AG09309 (cell line): ENCODE measurements around the gene FUCA2.
"Not testable (repeated sequence)": the region's sequence is repeated elsewhere in the genome, so short reads cannot be mapped to it uniquely, and the experiment has no call there.

Experiments
- DNase-seq: peaks from one replicate; pipeline ENCODE4 v3.0.0-alpha.2; 2010; ENCODE audit warnings: low read depth
- H3K4me3 ChIP-seq: 2 replicates; pipeline ENCODE4 v1.5.1; 2011; ENCODE audit warnings: mild to moderate bottlenecking, low read depth, low read length, moderate library complexity; ENCODE audit not compliant: control insufficient read depth
- TF ChIP-seq, protein P1 (sequence below): IDR thresholded peaks from 2 replicates; pipeline ENCODE4 v1.5.1; 2011; ENCODE audit warnings: mild to moderate bottlenecking, low read depth, low read length, inconsistent platforms; ENCODE audit not compliant: insufficient read depth, control insufficient read depth; ENCODE audit errors: missing control alignments

Gene FUCA2

DNA sequence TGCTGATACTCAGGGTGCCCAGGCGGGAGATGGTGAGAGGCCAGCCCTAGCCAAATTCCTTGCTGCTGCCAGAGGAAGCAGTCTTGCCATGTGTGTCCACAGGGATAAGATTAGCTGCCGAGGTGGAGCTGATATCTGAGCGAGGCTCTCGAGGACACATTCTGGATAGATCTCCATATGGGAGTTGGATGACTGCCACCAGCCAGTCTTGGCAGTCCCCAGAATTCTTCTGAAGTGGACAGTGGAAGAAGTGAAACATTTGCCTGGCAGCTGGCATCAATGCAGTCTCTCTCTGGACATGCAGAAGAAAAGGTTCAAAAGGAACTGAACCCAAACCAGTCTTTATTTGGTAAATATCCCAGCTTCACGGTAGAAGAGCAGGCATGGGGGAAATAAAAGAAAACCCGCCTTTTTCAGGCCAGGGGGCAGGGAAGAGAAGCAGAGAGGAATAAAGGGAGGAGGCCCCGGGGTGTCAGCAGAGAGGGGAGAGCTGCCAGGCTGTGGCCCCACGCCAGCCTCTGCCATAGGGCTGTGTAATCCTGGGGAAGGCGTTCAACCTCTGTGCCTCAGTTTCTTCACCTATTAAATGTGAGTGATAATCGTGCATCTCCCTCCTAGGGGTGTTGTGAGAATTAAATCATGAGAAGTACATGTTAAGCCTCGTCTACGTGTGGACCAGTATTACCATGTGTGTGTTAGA is 3.7 kb upstream of the FUCA2 start:
- H3K4me3 ChIP-seq, result no peak overlapping the region
- no peak for DNase-seq
- TF ChIP-seq, protein P1, sequence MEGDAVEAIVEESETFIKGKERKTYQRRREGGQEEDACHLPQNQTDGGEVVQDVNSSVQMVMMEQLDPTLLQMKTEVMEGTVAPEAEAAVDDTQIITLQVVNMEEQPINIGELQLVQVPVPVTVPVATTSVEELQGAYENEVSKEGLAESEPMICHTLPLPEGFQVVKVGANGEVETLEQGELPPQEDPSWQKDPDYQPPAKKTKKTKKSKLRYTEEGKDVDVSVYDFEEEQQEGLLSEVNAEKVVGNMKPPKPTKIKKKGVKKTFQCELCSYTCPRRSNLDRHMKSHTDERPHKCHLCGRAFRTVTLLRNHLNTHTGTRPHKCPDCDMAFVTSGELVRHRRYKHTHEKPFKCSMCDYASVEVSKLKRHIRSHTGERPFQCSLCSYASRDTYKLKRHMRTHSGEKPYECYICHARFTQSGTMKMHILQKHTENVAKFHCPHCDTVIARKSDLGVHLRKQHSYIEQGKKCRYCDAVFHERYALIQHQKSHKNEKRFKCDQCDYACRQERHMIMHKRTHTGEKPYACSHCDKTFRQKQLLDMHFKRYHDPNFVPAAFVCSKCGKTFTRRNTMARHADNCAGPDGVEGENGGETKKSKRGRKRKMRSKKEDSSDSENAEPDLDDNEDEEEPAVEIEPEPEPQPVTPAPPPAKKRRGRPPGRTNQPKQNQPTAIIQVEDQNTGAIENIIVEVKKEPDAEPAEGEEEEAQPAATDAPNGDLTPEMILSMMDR, result no peak

DNA sequence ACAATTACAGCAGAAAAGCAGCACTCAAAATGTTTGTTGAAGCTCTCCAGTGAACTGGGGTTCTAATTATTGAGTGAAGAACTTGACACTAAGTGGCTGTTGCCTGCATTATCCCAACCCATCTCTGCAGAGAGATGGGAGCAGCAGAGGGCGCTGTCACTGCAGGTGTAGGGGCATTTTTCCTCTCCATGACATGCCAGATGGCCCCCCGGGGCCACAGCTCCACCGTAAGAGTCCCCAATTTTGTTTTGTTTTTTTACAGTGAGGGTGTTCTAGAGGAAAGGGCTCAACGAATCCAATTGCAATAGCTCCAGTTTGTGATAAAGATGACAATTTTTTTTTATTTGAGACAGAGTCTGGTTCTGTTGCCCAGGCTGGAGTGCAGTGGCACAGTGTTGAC is 1.9 kb upstream of the FUCA2 start:
- no peak overlapping the region for H3K4me3 ChIP-seq
- DNase-seq, result no peak
- TF ChIP-seq, protein P1, result peak; percentile 49

DNA sequence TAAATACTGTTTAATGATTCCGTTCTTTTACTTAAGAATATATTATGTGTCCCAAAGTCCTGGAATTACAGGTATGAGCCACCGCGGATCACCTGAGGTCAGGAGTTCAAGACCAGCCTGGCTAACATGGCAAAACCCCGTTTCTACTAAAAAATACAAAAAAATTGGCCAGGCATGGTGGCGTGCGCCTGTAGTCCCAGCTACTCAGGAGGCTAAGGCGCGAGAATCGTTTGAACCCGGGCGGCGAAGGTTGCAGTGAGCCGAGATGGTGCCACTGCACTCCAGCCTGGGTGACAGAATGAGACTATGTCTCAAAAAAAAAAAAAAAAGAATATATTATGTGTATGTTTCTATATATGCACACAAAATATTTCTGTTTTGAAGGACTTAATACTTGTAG is 1.2 kb downstream of the FUCA2 start:
- not testable (repeated sequence) for DNase-seq, H3K4me3 ChIP-seq

DNA sequence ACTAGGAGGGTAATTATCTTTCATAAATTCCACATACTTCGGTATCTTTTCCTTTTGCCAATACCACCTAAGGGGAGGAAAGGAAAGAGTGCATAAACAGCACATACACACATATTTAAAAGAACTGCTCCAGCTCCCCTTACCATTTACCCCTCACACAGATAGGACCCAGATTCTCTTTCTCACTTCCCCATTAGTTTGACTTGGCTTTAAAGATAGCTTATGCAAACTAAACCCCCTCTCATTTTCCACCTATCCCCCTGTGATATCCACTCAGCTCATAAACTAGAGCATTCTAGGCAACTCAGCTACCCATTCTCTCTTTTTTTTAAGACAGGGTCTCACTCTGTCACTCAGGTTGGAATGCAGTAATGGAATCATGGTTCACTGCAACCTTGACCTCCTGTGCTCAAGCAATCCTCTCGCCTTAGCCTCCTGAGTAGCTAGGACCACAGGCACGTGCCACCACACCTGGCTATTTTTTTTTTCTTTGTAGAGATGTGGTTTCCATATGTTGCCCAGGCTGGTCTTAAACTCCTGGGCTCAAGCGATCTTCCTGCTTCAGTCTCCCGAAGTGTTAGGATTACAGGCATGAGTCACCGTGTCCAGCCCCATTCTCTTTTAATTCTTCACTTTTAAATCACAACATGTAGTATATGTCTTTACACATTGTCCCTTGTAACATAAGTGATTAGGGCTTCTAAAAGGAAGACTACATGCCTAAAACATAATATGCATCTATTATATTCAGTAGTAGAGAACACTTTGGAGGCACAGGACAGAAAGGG is 4.0 kb downstream of the FUCA2 start:
- DNase-seq, result no peak
- TF ChIP-seq, protein P1, result no peak
- no peak overlapping the region for H3K4me3 ChIP-seq

DNA sequence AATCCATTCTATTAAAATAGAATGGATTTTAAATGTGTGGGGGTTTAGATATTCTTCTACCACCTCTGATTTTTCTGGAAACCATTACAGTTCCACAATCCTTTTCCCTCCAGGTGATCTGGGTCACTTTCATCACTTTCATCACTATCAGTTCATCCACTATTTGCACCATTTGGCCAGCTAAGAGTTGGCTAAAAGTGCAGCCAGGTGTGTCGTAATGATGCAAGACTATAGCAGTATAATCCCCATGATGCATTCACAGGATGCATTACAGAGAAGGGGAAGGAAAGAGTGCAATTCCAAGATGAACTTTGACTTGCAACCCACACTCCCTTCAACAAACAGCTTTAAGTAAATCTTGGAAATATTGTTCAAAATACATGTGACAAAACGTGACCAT is 4.9 kb downstream of the FUCA2 start:
- DNase-seq, result no peak
- TF ChIP-seq, protein P1, result no peak

DNA sequence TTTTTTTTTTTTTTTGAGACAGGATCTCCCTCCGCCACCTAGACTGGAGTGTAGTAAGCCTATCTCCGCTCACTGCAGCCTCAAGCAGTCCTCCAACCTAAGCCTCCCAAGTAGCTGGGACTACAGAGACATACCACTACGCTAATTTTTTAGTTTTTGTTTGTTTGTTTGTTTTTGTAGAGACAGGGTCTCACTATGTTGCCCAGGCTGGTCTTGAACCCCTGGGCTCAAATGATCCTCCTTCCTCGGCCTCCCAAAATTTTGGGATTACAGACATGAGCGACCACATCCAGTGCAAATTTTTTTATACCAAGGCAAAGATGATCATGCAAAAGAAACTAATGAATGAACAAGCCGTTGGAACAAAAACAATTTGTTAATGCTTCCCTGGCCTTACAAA is 5.3 kb downstream of the FUCA2 start:
- TF ChIP-seq, protein P1, result no peak
- no peak for DNase-seq
- H3K4me3 ChIP-seq, result no peak overlapping the region

More for the DNA sequence above, 4.9 kb downstream of the FUCA2 start:
- no peak overlapping the region for H3K4me3 ChIP-seq

DNA sequence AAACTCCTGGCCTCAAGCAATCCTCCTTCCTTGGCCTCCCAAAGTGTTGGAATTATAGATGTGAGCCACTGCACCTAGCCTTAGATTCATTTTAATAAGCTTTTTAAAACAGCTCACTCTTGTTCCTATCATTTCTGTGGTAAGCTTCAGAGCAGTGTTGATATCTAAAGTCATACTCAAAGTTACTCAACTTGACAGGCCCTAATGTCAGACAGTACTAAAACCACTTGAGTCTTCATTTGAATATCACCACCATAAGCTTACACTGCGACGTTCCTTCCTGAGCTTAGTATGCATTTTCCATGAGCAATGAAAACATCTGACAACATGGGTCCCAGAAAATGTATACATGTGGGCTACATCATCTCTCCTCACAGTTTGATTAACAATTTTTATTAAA is 6.0 kb downstream of the FUCA2 start:
- TF ChIP-seq, protein P1, result no peak
- no peak for DNase-seq

More for the DNA sequence above, 6.0 kb downstream of the FUCA2 start:
- no peak overlapping the region for H3K4me3 ChIP-seq
